Measurements from ENCODE around the gene ZBTB4.

The ZBTB4 gene, protein sequence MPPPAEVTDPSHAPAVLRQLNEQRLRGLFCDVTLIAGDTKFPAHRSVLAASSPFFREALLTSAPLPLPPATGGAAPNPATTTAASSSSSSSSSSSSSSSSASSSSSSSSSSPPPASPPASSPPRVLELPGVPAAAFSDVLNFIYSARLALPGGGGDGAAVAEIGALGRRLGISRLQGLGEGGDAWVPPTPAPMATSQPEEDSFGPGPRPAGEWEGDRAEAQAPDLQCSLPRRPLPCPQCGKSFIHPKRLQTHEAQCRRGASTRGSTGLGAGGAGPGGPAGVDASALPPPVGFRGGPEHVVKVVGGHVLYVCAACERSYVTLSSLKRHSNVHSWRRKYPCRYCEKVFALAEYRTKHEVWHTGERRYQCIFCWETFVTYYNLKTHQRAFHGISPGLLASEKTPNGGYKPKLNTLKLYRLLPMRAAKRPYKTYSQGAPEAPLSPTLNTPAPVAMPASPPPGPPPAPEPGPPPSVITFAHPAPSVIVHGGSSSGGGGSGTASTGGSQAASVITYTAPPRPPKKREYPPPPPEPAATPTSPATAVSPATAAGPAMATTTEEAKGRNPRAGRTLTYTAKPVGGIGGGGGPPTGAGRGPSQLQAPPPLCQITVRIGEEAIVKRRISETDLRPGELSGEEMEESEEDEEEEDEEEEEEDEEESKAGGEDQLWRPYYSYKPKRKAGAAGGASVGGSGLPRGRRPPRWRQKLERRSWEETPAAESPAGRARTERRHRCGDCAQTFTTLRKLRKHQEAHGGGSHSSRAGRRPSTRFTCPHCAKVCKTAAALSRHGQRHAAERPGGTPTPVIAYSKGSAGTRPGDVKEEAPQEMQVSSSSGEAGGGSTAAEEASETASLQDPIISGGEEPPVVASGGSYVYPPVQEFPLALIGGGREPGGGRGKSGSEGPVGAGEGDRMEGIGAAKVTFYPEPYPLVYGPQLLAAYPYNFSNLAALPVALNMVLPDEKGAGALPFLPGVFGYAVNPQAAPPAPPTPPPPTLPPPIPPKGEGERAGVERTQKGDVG

DNA sequence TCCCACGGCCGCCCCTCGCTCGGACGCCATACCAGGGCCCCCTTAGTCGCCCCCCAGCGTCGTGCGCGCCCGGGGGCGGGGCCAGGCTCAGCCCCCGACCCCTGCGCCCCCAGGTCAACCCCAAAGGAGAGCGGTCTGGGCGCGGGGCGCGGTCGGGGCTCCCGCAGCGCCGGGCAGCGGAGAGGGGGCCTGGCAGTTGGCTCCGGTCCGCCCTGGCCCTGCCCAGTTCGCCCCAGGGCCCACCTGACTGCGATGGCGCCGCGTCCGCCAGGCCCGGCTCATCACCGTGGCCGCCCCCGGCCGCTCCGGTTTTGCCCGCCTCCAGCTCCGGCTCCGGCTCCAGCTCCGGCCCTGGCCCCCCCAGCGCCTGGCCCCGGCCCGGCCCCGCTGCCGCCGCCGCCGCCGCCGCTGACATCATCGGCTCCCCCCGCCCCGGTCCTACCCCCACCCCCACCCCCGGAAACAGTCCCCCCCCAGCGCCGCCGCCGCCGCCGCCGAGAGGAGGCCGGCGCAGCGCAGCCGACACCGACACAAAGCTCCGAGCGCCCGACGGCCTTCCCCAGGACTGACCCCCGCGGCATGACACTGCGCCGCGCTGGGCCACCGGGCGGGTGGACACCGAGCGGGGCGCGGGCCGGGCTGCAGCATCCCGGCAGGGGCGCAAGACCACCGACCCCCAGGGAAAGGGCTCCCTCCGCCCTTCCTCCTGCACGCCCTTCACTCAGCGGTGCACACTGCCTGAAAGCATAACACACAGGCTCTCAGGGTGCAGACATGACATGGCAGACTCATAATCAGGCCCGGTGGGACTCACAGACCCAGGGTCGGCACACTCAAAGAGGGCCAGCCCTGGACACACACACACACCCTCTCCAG is at the start of gene ZBTB4:
Gene ZBTB4 (minus strand): TSS at position 419 of the 876 bp plus-strand sequence. CDS start 12,830 bp downstream, outside the sequence.
- DNase-seq (ENCODE audit: low spot score), result peak; percentile 81

DNA sequence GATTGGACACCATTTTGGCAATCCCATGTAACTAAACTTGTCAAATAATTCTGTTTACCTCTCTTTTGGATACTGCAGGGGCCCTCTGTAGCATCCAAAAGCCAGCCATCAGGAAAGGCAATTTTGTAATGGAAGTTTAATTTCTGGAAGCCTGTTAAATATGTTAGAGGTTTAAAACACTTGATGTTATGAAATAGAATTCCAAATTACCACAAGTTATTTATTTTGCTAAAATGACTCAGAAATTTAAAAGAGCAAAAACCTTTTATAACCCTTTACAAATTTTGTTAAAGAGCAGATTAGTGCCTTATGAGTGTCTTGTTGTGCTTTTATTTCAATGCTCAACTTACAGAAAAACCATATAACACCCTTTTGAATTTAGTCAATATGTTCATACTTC is 49.4 kb upstream of the ZBTB4 start:
- no peak for DNase-seq (ENCODE audit: low spot score)

DNA sequence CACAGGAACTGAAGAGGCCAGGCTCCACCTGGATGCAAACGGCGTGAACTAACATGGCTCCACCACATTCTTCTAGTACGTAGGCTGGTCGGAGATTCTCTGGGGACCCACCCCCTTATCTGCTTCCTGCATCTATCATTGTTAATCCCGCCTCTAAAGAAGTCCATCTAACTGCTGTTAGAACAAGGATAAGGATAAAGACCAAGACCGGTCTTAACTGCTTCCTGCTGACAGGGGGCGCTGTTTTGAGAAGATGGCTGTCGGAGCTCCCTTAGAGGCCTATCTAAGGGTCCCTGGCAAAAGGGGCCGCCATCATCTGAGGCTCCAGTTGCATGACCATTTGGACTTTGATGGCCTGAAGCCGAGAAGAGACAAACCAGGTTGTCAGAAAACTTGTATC is 43.6 kb upstream of the ZBTB4 start:
- DNase-seq (ENCODE audit: low spot score), result no peak

DNA sequence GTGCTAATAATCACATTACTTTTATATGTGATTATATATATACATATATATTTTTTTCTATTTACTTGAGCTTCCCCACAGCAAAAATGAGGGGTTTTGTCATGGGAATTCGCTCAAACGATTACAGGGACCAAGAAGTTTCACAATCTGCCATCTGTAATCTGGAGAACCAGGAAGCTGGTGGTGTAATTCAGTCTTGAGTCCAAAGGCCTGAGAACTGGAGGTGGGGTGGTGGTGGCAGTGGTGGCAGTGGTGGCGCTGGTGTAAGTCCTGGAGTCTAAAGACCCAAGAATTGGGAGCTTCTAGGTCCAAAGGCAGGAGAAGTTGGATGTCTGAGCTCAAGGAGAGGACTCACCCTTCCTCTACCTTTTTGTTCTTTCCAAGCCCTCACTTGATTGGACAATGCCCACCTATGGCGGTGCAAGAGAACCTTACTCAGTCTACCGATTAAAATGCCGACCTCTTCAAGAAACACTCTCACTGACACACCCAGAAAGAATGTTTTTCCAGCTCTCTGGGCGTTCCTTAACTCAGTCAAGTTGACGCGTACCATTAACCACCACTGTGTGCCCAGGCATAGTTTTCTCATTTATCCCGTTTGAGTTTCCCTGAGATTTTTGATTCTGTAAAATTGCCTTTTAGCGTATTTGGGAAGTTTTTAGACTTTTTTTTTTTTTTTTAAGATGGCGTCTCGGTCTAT is 36.6 kb upstream of the ZBTB4 start:
- DNase-seq (ENCODE audit: low spot score), result no peak

DNA sequence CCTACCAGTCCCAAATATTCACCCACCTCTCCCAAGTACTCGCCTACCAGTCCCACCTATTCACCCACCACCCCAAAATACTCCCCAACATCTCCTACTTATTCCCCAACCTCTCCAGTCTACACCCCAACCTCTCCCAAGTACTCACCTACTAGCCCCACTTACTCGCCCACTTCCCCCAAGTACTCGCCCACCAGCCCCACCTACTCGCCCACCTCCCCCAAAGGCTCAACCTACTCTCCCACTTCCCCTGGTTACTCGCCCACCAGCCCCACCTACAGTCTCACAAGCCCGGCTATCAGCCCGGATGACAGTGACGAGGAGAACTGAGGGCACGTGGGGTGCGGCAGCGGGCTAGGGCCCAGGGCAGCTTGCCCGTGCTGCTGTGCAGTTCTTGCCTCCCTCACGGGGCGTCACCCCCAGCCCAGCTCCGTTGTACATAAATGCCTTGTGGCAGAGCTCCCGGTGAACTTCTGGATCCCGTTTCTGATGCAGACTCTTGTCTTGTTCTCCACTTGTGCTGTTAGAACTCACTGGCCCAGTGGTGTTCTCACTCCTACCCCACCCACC is 34.5 kb upstream of the ZBTB4 start:
- no peak for DNase-seq (ENCODE audit: low spot score)

DNA sequence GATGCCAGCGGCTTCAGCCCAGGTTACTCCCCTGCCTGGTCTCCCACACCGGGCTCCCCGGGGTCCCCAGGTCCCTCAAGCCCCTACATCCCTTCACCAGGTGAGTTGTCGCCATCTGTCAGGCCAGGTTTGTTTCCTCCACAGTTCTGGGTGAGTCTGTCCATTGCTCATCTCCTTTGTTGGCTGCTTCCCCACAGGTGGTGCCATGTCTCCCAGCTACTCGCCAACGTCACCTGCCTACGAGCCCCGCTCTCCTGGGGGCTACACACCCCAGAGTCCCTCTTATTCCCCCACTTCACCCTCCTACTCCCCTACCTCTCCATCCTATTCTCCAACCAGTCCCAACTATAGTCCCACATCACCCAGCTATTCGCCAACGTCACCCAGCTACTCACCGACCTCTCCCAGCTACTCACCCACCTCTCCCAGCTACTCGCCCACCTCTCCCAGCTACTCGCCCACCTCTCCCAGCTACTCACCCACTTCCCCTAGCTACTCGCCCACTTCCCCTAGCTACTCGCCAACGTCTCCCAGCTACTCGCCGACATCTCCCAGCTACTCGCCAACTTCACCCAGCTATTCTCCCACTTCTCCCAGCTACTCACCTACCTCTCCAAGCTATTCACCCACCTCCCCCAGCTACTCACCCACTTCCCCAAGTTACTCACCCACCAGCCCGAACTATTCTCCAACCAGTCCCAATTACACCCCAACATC is 33.6 kb upstream of the ZBTB4 start:
- no peak for DNase-seq (ENCODE audit: low spot score)

DNA sequence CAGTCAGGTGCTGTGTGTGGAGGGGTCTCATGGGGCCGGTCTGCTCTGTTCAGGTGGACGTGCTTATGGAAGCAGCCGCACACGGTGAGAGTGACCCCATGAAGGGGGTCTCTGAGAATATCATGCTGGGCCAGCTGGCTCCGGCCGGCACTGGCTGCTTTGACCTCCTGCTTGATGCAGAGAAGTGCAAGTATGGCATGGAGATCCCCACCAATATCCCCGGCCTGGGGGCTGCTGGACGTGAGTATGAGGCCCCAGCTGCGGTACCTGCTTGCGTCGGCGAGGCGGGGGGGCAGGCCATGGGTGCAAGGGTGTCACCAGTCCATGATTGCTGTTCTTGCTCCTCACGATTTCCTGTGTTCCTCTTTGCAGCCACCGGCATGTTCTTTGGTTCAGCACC is 32.7 kb upstream of the ZBTB4 start:
- no peak for DNase-seq (ENCODE audit: low spot score)

DNA sequence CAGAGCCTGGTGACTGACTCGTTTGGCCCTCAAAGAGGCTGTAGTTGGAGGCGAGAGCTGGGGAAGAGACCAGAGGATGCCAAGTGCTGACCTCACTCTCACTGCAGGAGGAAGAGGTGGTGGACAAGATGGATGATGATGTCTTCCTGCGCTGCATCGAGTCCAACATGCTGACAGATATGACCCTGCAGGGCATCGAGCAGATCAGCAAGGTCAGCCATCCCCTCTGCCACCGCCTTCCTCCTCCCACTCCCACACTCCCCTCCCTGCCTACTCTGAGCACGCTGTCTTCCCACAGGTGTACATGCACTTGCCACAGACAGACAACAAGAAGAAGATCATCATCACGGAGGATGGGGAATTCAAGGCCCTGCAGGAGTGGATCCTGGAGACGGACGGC is 31.7 kb upstream of the ZBTB4 start:
- DNase-seq (ENCODE audit: low spot score), result no peak

DNA sequence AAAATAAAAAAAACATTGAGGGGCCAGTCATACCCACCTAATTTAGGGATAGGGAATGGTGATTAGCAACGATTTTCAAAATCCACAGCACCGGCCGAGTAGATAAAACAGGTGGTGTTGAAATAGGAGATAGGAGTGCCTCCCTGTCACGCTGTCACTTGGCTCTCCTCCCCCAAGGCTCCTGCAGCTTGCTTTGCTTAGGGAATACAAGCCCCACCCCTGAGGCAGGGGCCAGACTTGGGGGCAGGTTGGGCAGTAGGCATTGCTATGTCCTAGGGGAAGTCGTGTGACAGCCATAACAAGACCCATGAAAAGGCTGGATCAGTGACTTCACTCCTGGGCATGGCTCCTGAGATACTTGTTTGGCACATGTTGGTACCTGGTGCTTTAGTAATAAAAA is 30.5 kb upstream of the ZBTB4 start:
- no peak for DNase-seq (ENCODE audit: low spot score)

DNA sequence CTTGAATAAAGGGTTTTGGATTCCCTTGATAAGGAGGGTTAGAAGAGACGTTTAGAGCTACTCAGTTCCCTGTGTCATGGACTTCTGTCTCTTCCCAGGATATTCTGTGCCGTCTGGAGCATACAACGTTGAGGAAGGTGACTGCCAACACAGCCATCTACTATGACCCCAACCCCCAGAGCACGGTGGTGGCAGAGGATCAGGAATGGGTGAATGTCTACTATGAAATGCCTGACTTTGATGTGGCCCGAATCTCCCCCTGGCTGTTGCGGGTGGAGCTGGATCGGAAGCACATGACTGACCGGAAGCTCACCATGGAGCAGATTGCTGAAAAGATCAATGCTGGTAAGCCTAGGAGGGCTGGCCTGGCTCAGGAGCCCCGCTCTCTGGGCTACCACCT is 29.4 kb upstream of the ZBTB4 start:
- DNase-seq (ENCODE audit: low spot score), result no peak

DNA sequence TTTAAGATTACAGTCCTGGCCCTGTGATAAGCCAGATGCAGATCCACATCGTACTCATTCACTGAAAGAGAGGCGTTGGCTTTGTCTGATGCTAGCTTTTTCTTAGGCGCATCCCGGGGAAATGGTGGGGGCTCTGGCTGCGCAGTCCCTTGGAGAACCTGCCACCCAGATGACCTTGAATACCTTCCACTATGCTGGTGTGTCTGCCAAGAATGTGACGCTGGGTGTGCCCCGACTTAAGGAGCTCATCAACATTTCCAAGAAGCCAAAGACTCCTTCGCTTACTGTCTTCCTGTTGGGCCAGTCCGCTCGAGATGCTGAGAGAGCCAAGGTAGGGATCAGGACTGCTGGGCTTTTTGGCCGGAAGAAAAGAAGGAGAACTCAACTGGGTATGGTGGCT is 28.7 kb upstream of the ZBTB4 start:
- DNase-seq (ENCODE audit: low spot score), result no peak

DNA sequence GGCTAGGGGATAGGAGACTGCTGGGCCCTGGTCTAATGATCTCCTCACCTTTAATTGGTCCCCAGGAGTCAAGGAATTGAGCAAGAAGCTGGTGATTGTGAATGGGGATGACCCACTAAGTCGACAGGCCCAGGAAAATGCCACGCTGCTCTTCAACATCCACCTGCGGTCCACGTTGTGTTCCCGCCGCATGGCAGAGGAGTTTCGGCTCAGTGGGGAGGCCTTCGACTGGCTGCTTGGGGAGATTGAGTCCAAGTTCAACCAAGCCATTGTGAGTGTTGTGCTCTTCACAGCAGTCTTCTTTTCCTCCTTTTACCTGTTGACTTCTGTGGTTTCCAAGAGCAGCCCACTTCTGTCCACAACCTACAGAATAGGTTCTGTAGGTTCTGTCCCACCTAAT is 24.1 kb upstream of the ZBTB4 start:
- no peak for DNase-seq (ENCODE audit: low spot score)

DNA sequence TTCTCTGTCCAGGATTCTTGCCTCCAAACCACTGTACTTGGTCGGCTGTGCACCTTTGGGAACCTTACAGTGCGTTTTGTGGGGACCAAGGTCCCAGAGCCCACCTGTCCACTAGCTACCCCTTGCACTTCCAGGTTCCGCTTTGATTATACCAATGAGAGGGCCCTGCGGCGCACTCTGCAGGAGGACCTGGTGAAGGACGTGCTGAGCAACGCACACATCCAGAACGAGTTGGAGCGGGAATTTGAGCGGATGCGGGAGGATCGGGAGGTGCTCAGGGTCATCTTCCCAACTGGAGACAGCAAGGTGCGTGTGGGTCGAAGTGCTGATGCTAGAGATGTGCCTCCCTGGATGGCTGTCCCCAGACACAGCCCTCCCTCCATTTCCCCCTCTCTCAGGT is 23.6 kb upstream of the ZBTB4 start:
- DNase-seq (ENCODE audit: low spot score), result no peak

DNA sequence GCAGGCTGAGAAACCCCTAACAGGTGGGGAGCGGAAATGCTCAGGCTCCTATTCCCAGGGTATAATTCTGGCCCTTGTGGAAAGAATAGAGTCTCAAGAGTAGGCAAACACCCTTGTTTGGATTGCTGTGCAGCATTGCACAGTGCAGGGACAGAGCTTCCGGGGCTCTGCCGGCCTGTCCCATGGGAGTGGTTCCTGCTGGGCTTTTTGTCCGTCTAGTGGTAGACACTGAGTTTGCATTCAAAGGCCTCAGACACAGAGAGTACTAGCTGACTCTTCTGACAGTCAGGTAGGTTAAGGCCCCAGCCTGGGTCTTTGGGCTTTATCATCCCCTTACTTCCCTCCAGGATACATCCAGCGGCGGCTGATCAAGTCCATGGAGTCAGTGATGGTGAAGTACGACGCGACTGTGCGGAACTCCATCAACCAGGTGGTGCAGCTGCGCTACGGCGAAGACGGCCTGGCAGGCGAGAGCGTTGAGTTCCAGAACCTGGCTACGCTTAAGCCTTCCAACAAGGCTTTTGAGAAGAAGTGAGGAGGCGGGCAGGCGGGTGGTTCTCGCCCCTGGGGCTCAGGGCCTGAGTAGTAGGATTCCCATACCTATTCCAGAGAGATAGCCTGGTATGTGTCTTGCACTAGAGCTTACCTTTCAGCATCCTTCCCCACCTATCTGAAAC is 22.9 kb upstream of the ZBTB4 start:
- DNase-seq (ENCODE audit: low spot score), result no peak

DNA sequence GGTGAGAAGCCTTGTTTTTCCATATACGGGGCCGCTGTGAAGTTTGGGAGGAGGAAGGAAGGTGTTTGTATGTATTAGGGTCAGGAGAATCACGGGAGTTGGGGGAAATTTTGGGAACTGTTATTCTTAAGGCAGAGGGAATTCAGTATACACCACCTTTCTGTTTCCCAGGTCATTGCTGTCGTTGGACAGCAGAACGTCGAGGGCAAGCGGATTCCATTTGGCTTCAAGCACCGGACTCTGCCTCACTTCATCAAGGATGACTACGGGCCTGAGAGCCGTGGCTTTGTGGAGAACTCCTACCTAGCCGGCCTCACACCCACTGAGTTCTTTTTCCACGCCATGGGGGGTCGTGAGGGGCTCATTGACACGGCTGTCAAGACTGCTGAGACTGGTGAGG is 22.3 kb upstream of the ZBTB4 start:
- DNase-seq (ENCODE audit: low spot score), result no peak

DNA sequence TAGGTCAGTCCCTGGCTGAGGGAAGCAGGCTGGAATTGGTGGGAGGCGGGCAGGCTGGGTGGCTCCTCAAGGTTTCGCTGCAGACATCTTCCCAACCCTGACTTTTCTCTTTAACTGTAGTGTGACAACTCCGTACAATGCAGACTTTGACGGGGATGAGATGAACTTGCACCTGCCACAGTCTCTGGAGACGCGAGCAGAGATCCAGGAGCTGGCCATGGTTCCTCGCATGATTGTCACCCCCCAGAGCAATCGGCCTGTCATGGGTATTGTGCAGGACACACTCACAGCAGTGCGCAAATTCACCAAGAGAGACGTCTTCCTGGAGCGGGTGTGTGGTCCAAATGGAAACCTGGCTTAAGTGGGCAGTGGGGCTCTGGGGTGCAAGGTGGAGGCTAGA is 19.7 kb upstream of the ZBTB4 start:
- no peak for DNase-seq (ENCODE audit: low spot score)

DNA sequence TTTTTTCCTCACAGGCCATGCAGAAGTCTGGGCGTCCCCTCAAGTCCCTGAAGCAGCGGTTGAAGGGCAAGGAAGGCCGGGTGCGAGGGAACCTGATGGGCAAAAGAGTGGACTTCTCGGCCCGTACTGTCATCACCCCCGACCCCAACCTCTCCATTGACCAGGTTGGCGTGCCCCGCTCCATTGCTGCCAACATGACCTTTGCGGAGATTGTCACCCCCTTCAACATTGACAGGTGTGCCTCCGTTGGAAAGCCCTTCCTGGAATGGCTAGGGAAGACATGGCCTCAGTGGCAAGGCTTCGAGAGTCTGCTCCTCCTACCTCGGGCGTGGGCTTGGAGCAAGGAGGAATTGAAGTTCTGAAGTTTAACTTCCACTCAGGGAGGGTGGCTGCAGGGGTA is 18.2 kb upstream of the ZBTB4 start:
- no peak for DNase-seq (ENCODE audit: low spot score)

DNA sequence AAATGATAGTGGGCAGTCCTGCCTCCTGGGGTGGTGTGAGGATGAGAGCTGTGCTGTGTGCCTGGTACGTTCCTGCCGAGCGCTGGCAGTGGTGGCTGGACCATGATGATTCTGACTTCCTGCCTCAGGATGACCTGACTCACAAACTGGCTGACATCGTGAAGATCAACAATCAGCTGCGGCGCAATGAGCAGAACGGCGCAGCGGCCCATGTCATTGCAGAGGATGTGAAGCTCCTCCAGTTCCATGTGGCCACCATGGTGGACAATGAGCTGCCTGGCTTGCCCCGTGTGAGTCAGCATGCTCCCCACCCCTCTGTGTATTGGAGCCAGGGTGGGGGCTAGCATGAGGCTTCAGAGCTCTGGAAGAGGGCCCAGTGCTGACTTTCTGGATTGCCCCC is 17.8 kb upstream of the ZBTB4 start:
- no peak for DNase-seq (ENCODE audit: low spot score)

DNA sequence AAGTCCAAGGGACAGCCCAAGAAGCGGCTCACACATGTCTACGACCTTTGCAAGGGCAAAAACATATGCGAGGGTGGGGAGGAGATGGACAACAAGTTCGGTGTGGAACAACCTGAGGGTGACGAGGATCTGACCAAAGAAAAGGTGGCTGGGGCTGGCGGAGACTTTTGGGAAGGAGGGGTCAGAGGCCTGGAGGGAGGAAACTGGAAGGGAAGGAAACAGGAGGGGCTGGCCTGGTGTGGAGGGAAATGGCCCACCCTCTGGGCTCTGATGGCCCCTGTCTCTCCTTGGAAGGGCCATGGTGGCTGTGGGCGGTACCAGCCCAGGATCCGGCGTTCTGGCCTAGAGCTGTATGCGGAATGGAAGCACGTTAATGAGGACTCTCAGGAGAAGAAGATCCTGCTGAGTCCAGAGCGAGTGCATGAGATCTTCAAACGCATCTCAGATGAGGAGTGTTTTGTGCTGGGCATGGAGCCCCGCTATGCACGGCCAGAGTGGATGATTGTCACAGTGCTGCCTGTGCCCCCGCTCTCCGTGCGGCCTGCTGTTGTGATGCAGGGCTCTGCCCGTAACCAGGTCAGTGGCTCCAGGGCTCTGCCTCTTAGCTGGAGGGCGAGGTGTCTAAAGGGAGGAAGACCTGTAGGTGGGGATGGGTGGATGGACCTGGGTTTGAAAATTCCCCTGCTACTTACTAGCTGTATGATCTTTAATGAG is 17.2 kb upstream of the ZBTB4 start:
- no peak for DNase-seq (ENCODE audit: low spot score)
